ENCODE measurements around the gene ZIC1. TPM values are rescaled to one million over a fixed set of nuclear protein-coding genes. Genes with fewer than 3 reads are reported as not detected.

The ZIC1 gene
- polyA plus RNA-seq, 1 donor (not counting 4 experiments of a cell fraction or from before 2014, with no cell fraction given), result not detected

DNA sequence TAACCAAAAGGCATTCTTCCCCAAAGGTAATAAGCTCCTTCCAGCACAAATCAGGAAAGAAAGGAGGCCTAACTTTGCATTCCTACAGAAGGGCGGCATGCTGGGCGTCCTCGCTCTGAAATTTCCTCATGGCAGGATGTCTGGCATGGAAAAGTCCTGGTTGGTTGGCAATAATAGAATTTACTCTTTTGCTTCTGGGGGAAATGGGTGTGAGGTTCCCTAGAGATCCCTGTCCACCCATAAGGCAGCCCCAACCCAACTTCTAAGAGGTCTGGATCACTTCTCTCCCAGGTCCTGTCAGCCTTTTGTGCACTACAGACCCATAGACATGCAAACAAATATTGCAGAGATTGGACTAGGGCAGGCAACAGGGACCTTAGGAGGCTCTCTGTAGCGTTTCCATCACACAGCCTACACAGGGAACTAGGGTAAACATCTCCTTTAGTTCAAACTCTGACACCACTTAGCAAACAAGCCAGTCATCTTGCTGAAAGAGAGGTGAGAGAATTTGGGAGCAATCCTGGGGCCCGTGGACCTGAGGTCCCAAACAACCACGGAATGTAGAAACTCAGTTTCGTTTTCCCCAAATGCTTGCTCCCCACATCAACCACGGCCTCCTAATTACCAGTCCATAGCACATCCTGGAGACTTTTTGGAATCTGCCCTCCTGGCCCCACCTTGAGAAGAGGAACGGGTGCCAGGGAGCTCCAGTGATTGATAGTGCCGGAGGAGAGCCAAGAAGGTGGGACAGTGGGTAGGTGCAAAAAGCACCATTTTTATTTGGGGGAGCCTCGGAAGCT, 5.0 kb upstream of the ZIC1 start:
- Histone ChIP-seq H3K4me1 (ENCODE audit: control insufficient read depth, extremely low read depth, insufficient read depth, low read length) (no peaks in the 10 kb centered on the region), H2AFZ (ENCODE audit: control insufficient read depth, low read length) (no peak overlapping the region), H3K9ac (ENCODE audit: control insufficient read depth, extremely low read depth, insufficient read depth, low read length) (no peak overlapping the region), H3K4me2 (ENCODE audit: control insufficient read depth, extremely low read depth, insufficient read depth, low read depth, low read length) (no peak overlapping the region), H3K4me3 (ENCODE audit: control insufficient read depth in 2 of 3, extremely low read depth in 1 of 3, insufficient read depth in 2 of 3, low read depth in 1 of 3, low read length in 3 of 3) (no peak overlapping the region), H4K20me1 (ENCODE audit: control insufficient read depth, extremely low read depth, insufficient read depth, low read length) (no peaks in the 10 kb centered on the region), H3K36me3 (ENCODE audit: control insufficient read depth in 2 of 2, extremely low read depth in 1 of 2, insufficient read depth in 2 of 2, low read length in 2 of 2) (no peaks in the 10 kb centered on the region), H3K9me3 (ENCODE audit: control insufficient read depth, low read depth, low read length) (peaks cover 3% of the 10 kb centered on the region), H3K27ac (ENCODE audit: control insufficient read depth, insufficient read depth, low read length) (no peak overlapping the region), H3K79me2 (ENCODE audit: control insufficient read depth, insufficient read depth, low read length) (no peaks in the 10 kb centered on the region), H3K27me3 (ENCODE audit: control insufficient read depth, extremely low read depth, insufficient read depth, low read length) (peaks cover 57% of the 10 kb centered on the region), H3K9me1 (ENCODE audit: control insufficient read depth, extremely low read depth, insufficient read depth, low read length) (no peaks in the 10 kb centered on the region)
- FAIRE-seq (no peak), DNase-seq (ENCODE audit: low read depth, low spot score) (no peak)
- TF ChIP-seq EZH2 (IDR thresholded peaks at IDR 0.05; ENCODE audit: low read length), result no peak
- TF ChIP-seq, protein P1, sequence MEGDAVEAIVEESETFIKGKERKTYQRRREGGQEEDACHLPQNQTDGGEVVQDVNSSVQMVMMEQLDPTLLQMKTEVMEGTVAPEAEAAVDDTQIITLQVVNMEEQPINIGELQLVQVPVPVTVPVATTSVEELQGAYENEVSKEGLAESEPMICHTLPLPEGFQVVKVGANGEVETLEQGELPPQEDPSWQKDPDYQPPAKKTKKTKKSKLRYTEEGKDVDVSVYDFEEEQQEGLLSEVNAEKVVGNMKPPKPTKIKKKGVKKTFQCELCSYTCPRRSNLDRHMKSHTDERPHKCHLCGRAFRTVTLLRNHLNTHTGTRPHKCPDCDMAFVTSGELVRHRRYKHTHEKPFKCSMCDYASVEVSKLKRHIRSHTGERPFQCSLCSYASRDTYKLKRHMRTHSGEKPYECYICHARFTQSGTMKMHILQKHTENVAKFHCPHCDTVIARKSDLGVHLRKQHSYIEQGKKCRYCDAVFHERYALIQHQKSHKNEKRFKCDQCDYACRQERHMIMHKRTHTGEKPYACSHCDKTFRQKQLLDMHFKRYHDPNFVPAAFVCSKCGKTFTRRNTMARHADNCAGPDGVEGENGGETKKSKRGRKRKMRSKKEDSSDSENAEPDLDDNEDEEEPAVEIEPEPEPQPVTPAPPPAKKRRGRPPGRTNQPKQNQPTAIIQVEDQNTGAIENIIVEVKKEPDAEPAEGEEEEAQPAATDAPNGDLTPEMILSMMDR (optimal IDR thresholded peaks at IDR 0.05 in 1 of 3, IDR thresholded peaks at IDR 0.05 in 1 of 3, conservative IDR thresholded peaks at IDR 0.05 in 1 of 3; ENCODE audit: extremely low read depth in 1 of 3, insufficient read depth in 2 of 3, low read length in 3 of 3), result no peak
- dilution Hi-C loops (cut with MboI; ENCODE audit: extremely low pct_ligation_motif_present, low sequenced_read_pairs), result no loop called here

DNA sequence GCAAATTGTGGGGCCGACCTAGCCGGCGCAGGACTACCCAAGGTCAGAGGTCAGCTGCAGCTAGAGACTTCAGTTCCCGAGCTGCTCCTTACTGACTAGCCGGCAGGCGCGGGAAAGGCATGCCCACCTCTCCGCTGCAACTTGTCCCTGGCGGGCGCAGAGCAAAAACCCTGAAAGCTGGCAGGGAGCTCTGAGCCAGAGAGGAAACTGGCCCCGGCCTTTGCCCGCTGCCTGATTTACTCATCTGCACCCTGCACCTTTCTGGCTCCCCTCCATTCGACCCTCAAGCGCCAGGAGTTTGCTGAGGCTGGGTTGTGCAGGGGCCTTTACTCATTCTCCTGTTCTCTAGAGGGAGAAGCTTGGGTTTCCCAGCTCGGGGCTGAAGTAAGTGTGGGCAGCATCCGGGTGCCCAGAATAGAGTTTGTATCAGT, 4.3 kb upstream of the ZIC1 start:
- no peaks in the 10 kb centered on the region for H3K4me1 ChIP-seq (ENCODE audit: control insufficient read depth, extremely low read depth, insufficient read depth, low read length)
- DNase-seq (ENCODE audit: low read depth, low spot score) (no peak), FAIRE-seq (no peak)
- no peaks in the 10 kb centered on the region for H3K36me3 ChIP-seq (ENCODE audit: control insufficient read depth in 2 of 2, extremely low read depth in 1 of 2, insufficient read depth in 2 of 2, low read length in 2 of 2)
- H3K4me3 ChIP-seq (ENCODE audit: control insufficient read depth in 2 of 3, extremely low read depth in 1 of 3, insufficient read depth in 2 of 3, low read depth in 1 of 3, low read length in 3 of 3), result no peak overlapping the region
- no peak overlapping the region for H3K27ac ChIP-seq (ENCODE audit: control insufficient read depth, insufficient read depth, low read length)
- H4K20me1 ChIP-seq (ENCODE audit: control insufficient read depth, extremely low read depth, insufficient read depth, low read length), result no peaks in the 10 kb centered on the region
- dilution Hi-C loops (cut with MboI; ENCODE audit: extremely low pct_ligation_motif_present, low sequenced_read_pairs), result no loop called here
- H3K9me3 ChIP-seq (ENCODE audit: control insufficient read depth, low read depth, low read length), result peaks cover 6% of the 10 kb centered on the region
- H3K9ac ChIP-seq (ENCODE audit: control insufficient read depth, extremely low read depth, insufficient read depth, low read length), result no peak overlapping the region
- peaks cover 62% of the 10 kb centered on the region for H3K27me3 ChIP-seq (ENCODE audit: control insufficient read depth, extremely low read depth, insufficient read depth, low read length)
- H3K4me2 ChIP-seq (ENCODE audit: control insufficient read depth, extremely low read depth, insufficient read depth, low read depth, low read length), result no peak overlapping the region
- no peak overlapping the region for H2AFZ ChIP-seq (ENCODE audit: control insufficient read depth, low read length)
- TF ChIP-seq, protein P1 (optimal IDR thresholded peaks at IDR 0.05 in 1 of 3, IDR thresholded peaks at IDR 0.05 in 1 of 3, conservative IDR thresholded peaks at IDR 0.05 in 1 of 3; ENCODE audit: extremely low read depth in 1 of 3, insufficient read depth in 2 of 3, low read length in 3 of 3), result no peak
- peak; percentile 14 for TF ChIP-seq EZH2 (IDR thresholded peaks at IDR 0.05; ENCODE audit: low read length)
- H3K79me2 ChIP-seq (ENCODE audit: control insufficient read depth, insufficient read depth, low read length), result no peaks in the 10 kb centered on the region
- no peaks in the 10 kb centered on the region for H3K9me1 ChIP-seq (ENCODE audit: control insufficient read depth, extremely low read depth, insufficient read depth, low read length)

All from keratinocyte (primary cell).